Skin epidermis (tissue), 12 donors: ENCODE data around the gene DDX56.

ENCODE experiments used
- H3K27ac ChIP-seq, 21 experiments: fragments of 200-600 bp; sonication (generic) in 11 of 21; one replicate each; pipeline ENCODE4 v1.5.0; 2020; ENCODE audit warnings: mild to moderate bottlenecking in 3 of 21, inconsistent platforms in 2 of 21, moderate library complexity in 2 of 21
- H3K4me3 ChIP-seq, 7 experiments: fragments of 200-600 bp; sonication (generic) in 2 of 7; one replicate each; pipeline ENCODE4 v1.5.0; 2020; ENCODE audit warnings: inconsistent platforms in 2 of 7, mild to moderate bottlenecking in 2 of 7, moderate library complexity in 1 of 7

The DDX56 gene

GRCh38 chr7:44517175-44517574, 56.5 kb downstream of the DDX56 start:
- Histone ChIP-seq H3K4me3 (no peak overlapping the region), H3K27ac (no peak overlapping the region)
